HG03342 (cell line): ENCODE data around the gene C3orf49.

Experiments used
- ATAC-seq: cut with Tn5 transposase; IDR thresholded peaks from one replicate; pipeline ENCODE4 v1.9.1; 2021; ENCODE audit warnings: mild to moderate bottlenecking, moderate library complexity; ENCODE audit not compliant: unreplicated experiment

The C3orf49 gene

DNA sequence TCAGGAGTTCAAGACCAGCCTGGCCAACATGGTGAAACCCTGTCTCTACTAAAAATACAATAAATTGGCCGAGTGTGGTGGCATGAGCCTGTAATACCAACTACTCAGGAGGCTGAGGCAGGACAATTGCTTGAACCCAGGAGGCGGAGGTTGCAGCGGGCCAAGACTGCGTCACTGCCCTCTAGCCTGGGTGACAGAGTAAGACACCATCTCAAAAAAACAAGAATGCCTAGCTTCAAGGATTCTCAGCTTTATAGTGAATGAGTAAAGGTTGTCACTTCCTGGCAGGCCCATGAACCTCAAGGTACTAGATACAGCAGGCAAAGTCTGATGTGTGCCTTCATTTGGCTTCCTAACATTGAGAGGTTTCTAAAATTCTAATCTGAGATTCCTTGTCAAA, 30.1 kb downstream of the C3orf49 start:
- ATAC-seq = no peak

DNA sequence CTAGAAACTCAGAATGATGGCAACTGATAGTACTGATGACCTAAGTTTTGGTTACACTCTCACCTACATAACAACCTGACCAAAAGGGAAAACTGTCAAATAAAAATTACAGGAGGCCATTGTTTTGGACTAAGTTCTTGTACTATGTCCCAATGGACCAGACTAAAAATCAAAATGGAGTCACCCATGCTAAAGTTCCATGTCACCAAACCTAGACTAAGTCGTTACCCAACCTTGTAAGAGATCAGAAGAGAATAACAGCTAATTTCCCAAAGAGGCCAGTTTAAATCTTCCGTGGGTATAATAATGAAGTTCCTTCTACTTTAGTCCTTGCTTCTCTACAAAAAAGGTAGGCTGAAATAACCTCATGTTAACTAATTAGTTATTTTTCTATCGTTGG, 32.2 kb downstream of the C3orf49 start:
- ATAC-seq = no peak

DNA sequence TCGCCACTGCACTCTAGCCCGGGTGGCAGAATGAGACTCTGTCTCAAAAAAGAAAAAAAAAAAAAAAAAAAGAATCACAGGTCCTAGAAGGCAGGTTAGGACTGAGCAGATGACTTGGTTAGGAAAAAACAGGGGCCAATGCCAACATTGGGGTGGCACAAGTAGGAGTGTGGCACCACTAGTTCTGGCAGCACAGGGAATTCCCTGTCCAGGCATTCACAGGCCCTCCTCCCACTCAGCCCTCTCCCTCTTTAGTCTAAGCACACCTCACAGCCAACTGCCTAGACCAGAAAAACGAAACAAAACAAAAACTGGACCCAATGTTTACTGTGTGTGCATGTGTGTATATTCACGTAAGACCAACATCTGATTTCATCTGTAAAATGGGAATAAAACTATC, 34.0 kb downstream of the C3orf49 start:
- ATAC-seq = no peak

DNA sequence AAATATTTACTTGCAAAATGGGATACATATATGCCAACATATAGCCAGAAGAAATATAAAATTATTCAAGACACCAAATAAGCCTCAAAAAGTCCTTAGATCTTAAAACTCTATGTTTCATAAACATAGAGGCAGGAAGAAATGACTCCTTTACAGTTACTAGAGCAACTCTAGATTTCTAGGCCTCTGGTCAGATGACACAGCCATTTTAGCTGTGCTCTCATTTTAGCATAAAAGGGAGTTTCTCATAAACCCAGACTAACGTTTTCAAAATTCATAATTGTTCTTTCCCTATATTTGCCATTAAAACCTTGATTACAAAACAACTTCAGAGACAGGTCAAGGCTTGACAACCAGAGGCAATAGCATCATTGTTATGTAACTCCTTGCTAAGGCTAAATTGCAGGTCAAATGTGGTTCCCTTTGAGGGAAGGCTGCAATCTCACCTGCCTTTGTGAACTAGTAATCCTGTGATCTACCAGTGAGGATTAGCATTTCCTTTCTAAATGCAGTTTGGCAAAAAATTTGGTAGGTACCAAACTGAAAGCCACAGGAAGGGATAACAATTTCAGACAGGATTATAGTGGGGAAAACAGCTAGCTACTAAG, 36.3 kb downstream of the C3orf49 start:
- no peak for ATAC-seq

DNA sequence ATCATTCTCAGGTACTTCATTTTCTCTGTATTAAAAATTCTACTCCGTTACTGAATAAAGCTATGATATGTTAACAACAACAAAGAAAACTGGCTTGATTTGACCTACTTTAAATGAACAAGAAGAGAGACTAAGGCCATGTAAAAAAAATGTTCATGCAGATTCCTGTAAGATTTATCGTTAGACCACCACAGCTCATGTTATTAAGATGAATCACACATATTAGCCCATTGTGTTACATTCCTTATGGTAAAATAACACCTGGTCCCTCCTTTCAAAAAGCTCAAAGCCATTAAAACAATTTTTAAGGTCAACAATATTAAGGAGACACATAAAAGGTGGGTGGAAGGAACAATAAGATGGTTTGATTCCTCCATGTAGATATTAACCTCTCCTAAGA, 38.2 kb downstream of the C3orf49 start:
- ATAC-seq = no peak

DNA sequence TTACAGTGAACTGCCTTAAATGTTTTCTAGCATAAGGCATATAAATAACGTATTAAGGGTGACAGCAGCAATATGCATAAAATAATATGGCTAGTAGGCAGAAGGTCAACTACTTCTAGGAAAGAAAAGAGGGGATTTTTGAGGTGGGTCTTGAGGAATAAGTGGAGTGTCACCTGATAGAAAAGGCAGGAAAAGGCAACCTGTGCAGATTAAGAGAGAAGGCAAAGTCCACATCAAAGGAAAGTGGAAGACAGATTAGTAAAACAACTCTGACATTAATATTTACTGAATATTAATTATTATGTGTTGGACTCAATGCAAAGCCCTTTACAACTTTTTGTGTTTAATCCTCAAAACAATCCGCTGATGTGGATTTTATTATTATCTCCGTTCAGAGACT, 41.7 kb downstream of the C3orf49 start:
- no peak for ATAC-seq

DNA sequence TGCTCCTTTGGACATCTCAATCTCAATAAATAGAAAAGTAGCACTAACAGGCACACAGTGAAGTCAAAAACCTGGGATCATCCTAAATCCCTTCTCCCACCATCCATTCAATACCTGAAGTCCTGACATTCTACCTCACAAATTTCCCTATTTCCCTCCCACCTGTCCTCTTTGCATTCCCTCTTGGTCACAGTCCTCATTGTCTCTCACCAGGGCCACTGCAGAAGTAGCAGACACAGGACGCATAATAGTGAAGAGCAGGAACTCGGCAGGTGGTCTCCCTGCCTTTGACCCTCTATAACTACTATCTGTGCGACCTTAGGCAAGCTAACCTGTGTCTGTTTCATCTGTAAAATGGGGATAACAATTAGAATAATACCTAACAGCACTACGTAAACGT, 42.2 kb downstream of the C3orf49 start:
- no peak for ATAC-seq

DNA sequence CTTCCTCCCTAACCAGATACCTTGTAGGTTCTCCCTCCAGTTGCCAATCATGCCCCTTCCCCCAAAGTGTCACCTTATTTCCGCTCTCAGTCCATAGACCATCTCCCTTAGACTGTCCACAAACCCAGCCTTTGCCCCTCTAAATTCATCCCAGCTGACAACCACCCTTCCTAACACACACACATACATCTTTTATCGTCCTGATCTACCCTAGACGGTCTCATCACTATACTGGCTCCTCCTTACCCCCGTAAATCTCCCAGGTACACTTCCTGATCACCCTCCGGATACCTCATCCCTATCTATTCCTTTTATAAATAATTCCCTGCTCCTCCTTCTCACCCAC, 43.7 kb downstream of the C3orf49 start:
- no peak for ATAC-seq

DNA sequence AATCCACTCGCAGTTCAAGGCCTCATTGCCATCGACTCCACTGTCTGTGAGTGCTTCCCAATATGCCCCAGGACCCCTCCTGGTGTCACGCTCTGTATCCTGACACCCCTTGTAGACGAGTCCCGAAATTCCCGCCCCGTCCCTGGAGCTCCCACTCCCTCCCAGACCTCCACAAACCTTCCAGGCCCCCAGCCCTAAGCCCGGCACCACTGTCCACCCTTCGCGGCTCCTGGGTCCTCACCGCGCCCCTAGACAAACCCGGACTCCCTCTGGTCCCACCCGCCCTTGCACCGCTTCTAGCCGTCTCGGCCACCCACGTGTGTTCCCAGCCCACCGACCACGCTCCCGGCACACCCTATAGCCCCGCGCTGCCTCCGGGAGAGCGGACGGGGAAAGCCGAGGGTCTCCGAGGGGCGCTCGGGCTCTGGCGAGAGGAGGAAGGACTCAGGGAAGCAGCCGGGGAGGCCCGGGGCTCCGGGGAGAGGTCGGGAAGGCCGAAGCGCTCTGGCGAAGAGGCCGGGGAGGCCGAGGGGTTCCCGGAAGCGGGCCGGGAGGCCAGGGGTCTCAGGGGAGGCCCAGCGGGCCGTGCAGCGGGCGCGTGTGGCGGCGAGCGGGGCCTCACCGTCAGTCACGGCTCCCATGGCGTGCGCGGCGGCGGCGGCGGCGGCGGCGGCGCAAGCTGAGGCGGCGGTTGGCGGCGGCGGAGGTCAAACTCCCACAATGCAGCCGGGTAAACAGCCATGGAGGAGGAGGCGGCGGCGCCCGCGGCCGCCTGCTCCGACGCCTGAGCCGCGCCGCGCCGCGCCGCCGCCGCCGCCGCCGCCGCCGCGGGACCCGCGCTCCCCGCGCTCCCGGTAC, 44.3 kb downstream of the C3orf49 start, which contains the start of the genes ATXN7 and THOC7:
ATXN7 (plus strand) TSS at position 718 of the 858 bp plus-strand sequence. CDS start 48,732 bp downstream, outside the sequence.
THOC7 (minus strand) TSS at position 656 of the 858 bp plus-strand sequence; CDS start at position 641, 15 bp downstream.
- ATAC-seq = peak; percentile 68

DNA sequence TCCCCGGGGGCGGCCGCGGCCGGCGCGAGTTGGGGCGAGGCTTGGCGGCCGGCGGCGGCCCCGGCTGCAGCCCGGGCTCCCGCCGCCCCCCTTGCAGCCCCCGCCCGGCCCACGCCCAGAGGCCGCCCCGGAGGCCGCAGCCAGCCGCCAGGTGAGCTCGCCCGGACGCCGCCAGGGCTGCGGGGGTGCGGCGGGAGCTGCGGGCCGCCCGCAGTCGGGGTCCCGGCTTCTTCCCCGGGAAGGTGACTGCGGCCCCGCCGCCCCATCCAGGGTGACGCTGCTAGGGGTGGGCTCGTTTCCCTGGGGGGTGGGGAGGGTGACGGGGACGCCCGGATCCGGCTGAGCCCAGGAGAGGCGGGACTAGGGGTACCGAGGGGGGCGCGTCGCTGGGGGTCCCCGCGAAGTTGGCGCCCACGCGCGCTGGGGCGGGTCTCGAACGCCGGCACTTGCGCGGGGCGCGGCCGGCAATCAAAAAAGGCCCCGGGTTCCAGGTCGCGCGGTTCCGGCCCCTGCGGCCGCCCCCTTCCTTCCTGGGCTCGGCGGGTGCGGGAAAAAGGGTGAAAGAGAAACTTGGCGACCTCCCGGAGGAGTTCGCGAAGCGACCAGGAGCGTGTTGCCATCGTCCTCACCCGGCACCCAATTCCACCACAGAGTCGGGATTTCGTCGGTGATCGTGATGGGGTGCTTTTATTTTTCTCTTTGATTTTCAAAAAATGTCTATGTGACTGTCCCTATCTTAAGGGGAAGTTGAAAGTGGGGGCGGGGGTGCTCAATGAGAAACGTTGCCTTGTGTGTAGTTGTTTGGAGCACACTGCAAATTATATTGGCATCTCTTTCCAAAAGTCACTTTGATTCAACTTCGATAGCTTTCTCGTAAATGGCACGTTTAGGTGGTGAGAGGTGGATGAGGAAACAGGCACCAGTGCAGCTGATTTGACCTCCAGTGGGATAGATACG, 45.2 kb downstream of the C3orf49 start:
- ATAC-seq = peak; percentile 50

DNA sequence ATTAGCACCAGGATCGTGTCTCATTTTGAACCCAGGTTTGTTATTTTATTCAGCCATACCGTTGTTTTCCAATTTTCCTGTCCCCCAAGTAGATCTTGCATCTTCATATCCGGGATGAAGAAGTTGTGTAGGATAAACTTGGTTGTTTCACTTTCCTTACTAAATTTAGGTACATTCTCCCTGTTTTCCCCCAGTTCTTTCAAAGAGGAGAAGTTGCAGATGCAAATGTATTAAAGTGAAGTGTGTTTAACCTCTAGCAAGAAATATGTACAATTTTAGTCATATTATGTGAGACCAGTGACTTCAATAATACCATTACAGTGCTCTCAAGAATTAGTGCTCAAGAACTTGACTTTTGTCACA, 45.8 kb downstream of the C3orf49 start:
- no peak for ATAC-seq

DNA sequence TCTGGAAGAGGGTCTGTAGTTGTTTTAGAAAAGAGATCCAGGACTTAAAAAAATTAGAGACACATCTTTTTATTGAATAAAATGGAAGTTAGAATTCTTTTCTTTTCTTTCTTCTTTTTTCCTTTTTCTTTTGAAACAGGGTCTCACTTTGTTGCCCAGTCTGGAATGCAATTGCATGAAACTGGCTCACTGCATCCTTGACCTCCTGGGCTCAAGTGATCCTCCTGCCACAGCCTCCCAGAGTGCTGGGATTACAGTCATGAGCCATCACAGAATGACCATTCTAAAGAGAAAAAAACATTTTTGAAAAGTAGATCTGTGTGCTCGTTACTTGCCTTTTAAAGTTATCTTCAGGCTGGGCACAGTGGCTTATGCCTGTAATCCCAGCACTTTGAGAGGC, 48.1 kb downstream of the C3orf49 start:
- ATAC-seq = no peak

DNA sequence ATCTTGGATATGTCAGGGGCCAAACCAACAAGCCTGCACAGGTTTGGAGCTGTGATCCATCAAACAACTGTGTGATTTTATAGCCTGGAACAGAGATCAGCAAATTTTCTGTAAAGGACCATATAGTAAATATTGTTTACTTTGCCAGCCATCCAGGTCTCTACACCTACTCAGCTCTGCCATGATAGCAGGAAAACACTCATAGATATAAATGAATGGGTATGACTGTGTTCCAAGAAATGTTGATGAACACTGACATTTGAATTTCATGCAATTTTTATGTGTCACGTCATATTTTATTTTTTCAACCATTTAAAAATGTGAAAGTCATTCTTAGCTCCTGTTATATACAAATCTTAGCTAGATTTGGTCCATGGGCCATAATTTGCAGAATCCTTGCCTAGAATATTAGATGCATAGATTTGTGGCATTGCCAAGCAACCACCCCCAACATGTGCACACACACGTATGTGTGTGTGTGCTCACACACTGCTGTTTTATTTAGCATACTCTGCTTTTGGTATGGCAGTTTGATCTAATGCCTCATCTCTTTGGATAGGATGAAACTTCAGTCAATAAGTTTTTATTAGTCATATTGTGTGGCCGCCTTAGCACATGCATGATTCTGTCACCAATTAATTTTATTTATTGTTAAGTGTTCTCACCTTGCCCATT, 51.0 kb downstream of the C3orf49 start:
- ATAC-seq = no peak

DNA sequence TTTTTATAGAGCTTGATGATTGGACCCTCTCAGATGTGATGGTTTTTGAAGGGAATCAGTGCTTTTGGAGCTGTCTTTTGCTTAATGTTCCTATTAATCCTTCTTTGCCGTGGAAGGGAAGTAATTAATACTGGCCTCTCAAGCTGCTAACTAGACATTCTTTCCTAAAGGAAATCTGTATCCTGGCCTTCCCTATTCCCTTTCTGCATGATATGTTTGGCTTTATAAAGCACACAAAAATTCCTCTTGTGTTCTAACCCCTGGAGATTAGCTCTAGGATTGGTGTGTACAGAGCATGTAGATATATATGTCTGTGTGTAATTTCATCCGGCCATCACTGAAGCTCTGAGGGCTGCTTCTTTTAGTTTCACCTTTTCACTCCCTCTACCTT, 51.5 kb downstream of the C3orf49 start:
- ATAC-seq = no peak

DNA sequence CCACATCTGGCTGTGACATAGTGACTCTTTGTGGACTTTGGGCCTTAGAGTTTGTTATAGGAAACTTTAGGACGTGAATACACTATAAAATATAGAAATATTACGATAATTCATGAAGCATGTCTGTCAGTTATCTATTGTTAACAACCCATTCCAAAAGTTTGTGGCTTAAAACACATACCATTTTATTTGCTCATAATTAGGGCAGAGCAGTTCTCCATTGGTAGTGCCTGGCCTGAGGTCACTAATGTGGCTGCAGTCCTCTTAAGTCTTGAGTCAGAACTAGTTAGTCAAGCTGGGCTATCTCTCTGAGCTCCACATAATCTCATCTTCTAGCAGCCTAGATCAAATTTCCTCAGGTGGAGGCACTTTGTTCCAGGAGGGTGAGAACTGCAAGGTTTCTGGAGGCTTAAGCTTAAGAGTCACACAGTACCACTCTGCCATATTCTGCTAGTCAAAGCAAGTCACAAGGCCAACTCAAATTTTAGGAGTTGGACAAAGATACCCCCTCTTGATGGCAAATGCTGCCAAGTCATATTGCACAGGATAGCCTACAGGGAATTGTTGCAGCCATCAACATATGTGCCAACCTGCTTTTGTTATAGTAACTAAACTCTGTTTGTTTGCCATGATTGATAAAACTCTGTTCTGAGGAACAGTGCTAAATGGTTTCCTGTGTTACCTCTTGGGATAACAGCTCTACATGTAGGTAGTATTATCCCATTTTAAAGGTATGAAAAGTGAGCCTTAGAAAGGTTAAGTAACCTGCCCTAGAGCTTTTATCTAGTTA, 53.2 kb downstream of the C3orf49 start:
- ATAC-seq = no peak

DNA sequence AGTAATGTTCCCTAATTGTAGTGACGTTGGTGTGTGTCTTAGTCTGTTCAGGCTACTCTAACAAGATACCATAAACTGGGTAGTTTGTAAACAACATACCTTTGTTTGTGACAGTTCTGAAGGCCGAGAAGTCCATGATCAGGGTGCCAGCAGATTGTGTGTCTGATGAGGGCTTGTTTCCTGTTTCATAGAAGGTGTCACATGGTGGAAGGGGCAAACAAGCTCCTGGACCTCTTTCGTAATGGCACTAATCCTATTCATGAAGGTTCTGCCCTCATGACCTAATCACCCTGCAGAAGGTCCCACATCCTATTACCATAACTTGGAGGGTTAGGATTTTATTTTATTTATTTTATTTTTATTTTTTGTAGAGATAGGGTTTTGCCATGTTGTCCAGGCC, 55.7 kb downstream of the C3orf49 start:
- peak; percentile 36 for ATAC-seq

DNA sequence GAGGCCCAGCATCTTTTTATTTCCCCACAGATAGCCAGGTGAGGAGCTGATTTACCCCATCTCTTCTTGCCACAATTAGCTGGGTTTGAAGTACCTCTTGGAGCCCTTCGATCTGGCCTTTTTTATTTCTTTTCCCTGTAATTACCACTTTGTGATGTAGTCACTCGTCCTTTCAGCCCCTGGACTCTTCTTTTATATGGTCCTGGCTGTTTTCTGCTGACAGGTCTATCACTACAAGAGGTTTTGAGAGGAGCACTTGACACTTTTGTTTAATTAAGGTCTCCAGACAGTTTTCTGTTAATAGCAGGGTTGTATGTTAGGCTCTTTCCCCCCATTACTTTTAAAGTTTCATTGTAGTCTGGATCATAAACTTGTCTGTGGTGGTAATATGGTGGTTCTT, 56.4 kb downstream of the C3orf49 start:
- no peak for ATAC-seq

DNA sequence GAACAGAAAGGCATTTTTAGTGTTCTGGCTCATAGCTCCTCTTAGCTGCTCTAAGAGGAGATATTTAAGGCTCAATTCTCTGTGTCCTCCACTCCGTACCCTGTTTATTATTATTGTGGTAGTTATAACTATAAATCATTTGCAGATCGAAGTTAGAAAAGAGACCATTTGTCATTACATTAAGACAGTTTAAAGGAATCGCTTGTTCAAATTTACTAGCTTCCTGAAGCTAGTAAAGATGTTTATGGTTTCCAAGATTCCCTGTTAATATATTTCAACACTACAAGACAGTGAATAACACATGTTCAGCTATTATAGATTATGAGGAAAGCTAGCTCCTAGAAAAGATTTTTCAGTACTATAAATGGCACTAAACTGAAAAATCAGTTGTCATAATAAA, 57.2 kb downstream of the C3orf49 start:
- ATAC-seq = no peak

DNA sequence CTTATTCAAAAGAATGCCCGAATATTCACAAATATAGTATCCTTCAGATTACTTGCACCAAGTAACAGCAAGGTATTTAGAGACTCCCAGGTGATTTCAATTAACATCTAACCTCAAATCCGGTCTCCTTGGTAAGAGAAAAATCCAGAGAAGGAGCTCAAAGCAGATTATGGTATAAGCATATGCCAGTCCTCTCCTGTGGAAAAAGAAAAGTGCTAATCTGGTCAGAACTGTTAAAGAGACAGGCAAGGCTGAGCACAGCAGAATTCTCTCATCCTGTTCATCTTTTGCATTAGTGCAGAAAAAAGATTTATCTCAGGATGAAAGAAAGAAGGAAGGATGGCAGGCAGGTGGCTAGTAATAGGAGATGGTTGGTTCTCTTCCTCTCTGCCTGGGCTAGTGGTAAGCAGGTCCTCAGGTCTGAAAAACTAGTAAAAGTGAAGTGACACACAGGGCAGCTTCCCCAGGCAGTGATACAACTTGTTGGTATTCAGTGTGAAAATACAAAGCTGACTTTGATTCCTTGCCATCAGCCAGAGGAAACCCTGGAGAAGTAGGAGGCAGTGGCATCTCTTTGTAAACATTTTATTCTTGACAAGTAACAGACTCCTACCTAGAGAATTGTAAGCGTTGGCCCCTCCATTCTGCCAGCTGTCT, 58.8 kb downstream of the C3orf49 start:
- ATAC-seq = no peak
